OCI-LY3 (cell line): ENCODE measurements around the gene MAP3K10.

Source experiments
- EZH2phosphoT487 ChIP-seq: fragments of 200-600 bp; shearing (Covaris generic); IDR thresholded peaks from 2 replicates; pipeline ENCODE4 v1.6.1; 2018; ENCODE audit warnings: antibody characterized with exemption, mixed run types, low read depth
- TF ChIP-seq, protein P1 (sequence below): fragments of 200-600, 300-600 bp; sonication (generic); IDR thresholded peaks from 2 replicates; pipeline ENCODE4 v1.5.1; 2014; ENCODE audit warnings: antibody characterized with exemption, low read length, low read depth

DNA sequence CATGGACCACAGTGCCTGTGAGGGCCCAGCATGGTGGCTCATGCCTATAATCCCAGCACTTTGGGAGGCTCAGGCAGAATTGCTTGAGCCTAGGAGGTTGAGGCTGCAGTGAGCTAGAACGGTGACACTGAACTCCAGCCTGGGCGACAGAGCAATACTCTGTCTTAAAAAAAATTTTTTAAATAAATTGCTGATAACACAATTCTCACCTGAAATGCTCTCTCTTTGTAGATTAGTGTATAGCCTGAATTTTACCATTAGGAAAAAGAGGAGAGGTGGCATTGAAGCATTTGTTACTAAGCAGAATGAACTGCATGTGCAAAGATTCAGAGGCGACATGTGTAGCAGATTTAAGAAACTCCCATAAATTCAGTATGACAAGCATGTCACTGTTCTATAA lies 29.1 kb upstream of the MAP3K10 start:
- no peak for TF ChIP-seq EZH2phosphoT487
- TF ChIP-seq, protein P1, sequence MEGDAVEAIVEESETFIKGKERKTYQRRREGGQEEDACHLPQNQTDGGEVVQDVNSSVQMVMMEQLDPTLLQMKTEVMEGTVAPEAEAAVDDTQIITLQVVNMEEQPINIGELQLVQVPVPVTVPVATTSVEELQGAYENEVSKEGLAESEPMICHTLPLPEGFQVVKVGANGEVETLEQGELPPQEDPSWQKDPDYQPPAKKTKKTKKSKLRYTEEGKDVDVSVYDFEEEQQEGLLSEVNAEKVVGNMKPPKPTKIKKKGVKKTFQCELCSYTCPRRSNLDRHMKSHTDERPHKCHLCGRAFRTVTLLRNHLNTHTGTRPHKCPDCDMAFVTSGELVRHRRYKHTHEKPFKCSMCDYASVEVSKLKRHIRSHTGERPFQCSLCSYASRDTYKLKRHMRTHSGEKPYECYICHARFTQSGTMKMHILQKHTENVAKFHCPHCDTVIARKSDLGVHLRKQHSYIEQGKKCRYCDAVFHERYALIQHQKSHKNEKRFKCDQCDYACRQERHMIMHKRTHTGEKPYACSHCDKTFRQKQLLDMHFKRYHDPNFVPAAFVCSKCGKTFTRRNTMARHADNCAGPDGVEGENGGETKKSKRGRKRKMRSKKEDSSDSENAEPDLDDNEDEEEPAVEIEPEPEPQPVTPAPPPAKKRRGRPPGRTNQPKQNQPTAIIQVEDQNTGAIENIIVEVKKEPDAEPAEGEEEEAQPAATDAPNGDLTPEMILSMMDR = no peak
